HG02870 (cell line): ENCODE results near the gene NEK5.

ENCODE experiments used
- ATAC-seq: cut with Tn5 transposase; IDR thresholded peaks from one replicate; pipeline ENCODE4 v1.9.1; 2021; ENCODE audit warnings: mild to moderate bottlenecking, moderate library complexity; ENCODE audit not compliant: unreplicated experiment

The NEK5 gene

DNA sequence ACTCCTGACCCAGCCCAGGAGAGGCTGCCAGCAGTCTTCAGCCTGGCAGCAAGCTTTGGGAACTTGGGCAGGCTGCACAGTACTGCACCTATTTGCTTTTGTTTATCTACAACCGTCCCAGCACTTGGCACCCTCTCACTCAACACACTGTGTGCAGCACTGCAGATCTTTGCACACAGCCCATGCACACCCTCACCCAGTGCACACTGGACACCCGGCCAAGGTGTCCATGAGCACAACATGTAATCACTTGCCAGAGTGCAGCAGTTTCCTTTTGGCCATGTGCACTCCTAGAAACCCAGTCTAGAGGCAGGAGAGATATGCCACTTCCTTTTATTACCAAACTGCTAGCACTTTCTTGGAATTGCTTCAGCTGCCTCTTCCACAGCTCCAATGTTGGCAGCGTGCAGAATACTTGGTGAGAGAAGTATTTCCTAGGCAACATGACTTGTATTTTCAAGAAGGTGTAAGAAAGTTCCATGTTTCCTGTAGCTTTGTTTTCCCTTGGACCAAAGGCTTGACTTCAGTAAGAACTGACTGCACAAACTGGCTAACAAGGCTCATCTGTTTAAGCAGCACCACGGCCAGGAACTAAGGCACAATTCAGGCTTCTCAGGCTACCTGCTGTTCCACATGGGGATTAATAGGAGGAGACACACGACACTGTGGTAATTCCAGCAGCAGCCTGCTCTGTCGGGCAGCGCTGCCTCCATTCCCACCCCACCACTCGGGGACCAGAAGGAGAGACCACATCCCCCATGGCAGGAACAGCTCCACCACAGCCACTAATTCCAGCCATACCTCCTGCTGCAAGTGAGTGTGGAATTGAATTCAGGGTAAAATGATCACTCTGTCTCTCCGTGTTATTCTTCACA lies 133.0 kb downstream of the NEK5 start:
- ATAC-seq, result no peak

- ATAC-seq, result no peak
Observed at GRCh38 chr13:51993713-51994112, 135.2 kb downstream of the NEK5 start.

DNA sequence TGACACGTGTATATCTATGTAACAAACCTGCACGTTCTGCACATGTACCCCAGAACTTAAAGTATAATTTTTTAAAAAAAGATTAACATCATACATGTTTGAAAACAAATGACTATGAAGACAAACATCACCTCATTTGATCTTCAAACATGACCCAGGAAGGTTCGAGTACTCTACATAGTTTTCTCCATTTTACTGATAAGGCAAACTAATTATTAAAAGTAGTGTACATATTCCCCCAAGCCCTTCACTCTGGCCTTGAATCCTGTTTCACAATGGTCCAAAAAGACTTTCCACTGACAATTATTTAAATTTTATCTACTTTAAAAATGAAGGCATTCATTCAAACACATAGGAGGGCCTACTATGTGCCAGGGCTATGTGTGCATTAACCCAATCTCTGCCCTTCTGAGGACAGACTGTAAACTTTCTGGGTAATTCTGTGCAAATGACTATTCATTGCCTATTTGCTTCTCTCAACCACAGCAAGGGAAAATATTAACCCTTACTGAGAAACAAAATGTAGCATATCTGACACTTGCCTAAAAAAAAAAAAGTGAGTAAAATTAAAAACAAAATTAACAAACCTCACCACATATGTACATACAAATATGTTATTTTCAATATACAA lies 139.8 kb downstream of the NEK5 start:
- ATAC-seq, result no peak
